Esophagus muscularis mucosa (tissue), 3 donors: ENCODE measurements around the gene OTOGL.

Experiments
- CTCF ChIP-seq, 3 experiments: fragments of 200-600 bp in 2 of 3; fragments of 450-650 bp in 1 of 3; sonication (generic) in 2 of 3; IDR thresholded peaks; one replicate each; pipeline ENCODE4 v1.5.1; 2017 to 2019; ENCODE audit warnings: antibody characterized with exemption in 3 of 3, mild to moderate bottlenecking in 2 of 3, moderate library complexity in 1 of 3
- POLR2AphosphoS5 ChIP-seq, 2 donors: sonication (generic); formaldehyde crosslinking; IDR thresholded peaks; one replicate each; pipeline ENCODE4 v1.6.1; 2017; ENCODE audit warnings: antibody characterized with exemption in 2 of 2

- TF ChIP-seq CTCF (IDR thresholded peaks at IDR 0.05) (peak; percentile 78 to 83 (median 81)), POLR2AphosphoS5 (IDR thresholded peaks at IDR 0.05) (peak; percentile 77 to 93)
Observed at GRCh38 chr12:80186727-80187217, 87.4 kb downstream of the OTOGL start.
